Thyroid gland (tissue), 4 donors: ENCODE results near the gene L1CAM. TPM values are rescaled to one million over a fixed set of nuclear protein-coding genes. Genes with fewer than 3 reads are reported as not detected.

Experiments used
- DNase-seq, 2 donors: peaks; one replicate each; pipeline ENCODE4 v3.0.0-alpha.2; 2019
- H3K27ac ChIP-seq, 3 donors: fragments of 200-600 bp; sonication (generic); 1 replicate in 2 of 3; 2 replicates in 1 of 3; pipeline ENCODE4 v1.5.1; 2016 to 2019; ENCODE audit warnings: mild to moderate bottlenecking in 1 of 3, moderate library complexity in 1 of 3
- H3K27me3 ChIP-seq: fragments of 200-600 bp; sonication (generic); one replicate; pipeline ENCODE4 v1.5.1; 2019
- H3K36me3 ChIP-seq, 2 donors: fragments of 200-600 bp; sonication (generic); one replicate each; pipeline ENCODE4 v1.5.1; 2016 to 2019
- H3K4me1 ChIP-seq, 2 donors: fragments of 200-600 bp; sonication (generic); one replicate each; pipeline ENCODE4 v1.5.1; 2017 to 2019
- H3K4me3 ChIP-seq, 3 donors: fragments of 200-600 bp; sonication (generic); replicated peaks in 1 of 3; 1 replicate in 2 of 3; 2 replicates in 1 of 3; pipeline ENCODE4 v1.5.1; 2016; ENCODE audit warnings: mild to moderate bottlenecking in 1 of 3
- H3K9me3 ChIP-seq: fragments of 200-600 bp; sonication (generic); one replicate; pipeline ENCODE4 v1.5.1; 2017
- POLR2A ChIP-seq, 2 donors: fragments of 450-650 bp; IDR thresholded peaks; one replicate each; pipeline ENCODE4 v1.6.1; 2017; ENCODE audit warnings: antibody characterized with exemption in 2 of 2, mild to moderate bottlenecking in 2 of 2, moderate library complexity in 1 of 2
- WGBS, 2 donors: methylation state at CpG; one replicate each; pipeline ENCODE4 v1.1.5; 2017; 5-methylcytosine and 5-hydroxymethylcytosine counted together
- intact Hi-C: fragments of 100-400 bp; cut with DNase I; formaldehyde crosslinking; loops from one replicate; pipeline ENCODE4 v1.15.1; 2023
- total RNA-seq, 4 donors: library from RNA; depleted of rRNA; stranded (reverse); fragments of >200 nt; gene quantifications; one replicate each; pipeline ENCODE4 v1.2.3, GENCODE V29; 2016
- TF ChIP-seq, protein P1 (sequence below), 6 experiments: fragments of 200-600 bp in 3 of 6; fragments of 450-650 bp in 3 of 6; sonication (generic) in 3 of 6; IDR thresholded peaks; one replicate each; pipeline ENCODE4 v1.5.1; 2016 to 2019; ENCODE audit warnings: antibody characterized with exemption in 6 of 6, mild to moderate bottlenecking in 2 of 6, inconsistent platforms in 1 of 6, moderate library complexity in 1 of 6

Gene L1CAM
- total RNA-seq, 4 donors from 2014 or later = 0.45 to 2.2 (median 0.75) TPM

DNA sequence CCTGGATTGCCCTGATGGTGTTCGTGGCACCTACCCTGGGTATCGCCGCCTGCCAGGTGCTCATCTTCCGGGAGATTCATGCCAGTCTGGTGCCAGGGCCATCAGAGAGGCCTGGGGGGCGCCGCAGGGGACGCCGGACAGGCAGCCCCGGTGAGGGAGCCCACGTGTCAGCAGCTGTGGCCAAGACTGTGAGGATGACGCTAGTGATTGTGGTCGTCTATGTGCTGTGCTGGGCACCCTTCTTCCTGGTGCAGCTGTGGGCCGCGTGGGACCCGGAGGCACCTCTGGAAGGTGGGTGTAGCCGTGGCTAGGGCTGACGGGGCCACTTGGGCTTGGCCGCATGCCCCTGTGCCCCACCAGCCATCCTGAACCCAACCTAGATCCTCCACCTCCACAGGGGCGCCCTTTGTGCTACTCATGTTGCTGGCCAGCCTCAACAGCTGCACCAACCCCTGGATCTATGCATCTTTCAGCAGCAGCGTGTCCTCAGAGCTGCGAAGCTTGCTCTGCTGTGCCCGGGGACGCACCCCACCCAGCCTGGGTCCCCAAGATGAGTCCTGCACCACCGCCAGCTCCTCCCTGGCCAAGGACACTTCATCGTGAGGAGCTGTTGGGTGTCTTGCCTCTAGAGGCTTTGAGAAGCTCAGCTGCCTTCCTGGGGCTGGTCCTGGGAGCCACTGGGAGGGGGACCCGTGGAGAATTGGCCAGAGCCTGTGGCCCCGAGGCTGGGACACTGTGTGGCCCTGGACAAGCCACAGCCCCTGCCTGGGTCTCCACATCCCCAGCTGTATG is 20.3 kb upstream of the L1CAM start:
- H3K27me3 ChIP-seq = no peaks in the 10 kb centered on the region
- intact Hi-C loops = no loop called here
- WGBS, 2 donors = 100% methylated on average over 1 of the region's 27 CpGs; no CpG with 5 or more reads in 1 of the 2 donors
- H3K9me3 ChIP-seq = no peaks in the 10 kb centered on the region
- H3K4me1 ChIP-seq = no peaks in the 10 kb centered on the region
- DNase-seq = no peak
- TF ChIP-seq POLR2A (IDR thresholded peaks at IDR 0.05) = no peak
- TF ChIP-seq, protein P1, sequence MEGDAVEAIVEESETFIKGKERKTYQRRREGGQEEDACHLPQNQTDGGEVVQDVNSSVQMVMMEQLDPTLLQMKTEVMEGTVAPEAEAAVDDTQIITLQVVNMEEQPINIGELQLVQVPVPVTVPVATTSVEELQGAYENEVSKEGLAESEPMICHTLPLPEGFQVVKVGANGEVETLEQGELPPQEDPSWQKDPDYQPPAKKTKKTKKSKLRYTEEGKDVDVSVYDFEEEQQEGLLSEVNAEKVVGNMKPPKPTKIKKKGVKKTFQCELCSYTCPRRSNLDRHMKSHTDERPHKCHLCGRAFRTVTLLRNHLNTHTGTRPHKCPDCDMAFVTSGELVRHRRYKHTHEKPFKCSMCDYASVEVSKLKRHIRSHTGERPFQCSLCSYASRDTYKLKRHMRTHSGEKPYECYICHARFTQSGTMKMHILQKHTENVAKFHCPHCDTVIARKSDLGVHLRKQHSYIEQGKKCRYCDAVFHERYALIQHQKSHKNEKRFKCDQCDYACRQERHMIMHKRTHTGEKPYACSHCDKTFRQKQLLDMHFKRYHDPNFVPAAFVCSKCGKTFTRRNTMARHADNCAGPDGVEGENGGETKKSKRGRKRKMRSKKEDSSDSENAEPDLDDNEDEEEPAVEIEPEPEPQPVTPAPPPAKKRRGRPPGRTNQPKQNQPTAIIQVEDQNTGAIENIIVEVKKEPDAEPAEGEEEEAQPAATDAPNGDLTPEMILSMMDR (IDR thresholded peaks at IDR 0.05) = no peak
- no peaks in the 10 kb centered on the region for H3K36me3 ChIP-seq
- H3K27ac ChIP-seq = no peak overlapping the region
- no peak overlapping the region for H3K4me3 ChIP-seq

DNA sequence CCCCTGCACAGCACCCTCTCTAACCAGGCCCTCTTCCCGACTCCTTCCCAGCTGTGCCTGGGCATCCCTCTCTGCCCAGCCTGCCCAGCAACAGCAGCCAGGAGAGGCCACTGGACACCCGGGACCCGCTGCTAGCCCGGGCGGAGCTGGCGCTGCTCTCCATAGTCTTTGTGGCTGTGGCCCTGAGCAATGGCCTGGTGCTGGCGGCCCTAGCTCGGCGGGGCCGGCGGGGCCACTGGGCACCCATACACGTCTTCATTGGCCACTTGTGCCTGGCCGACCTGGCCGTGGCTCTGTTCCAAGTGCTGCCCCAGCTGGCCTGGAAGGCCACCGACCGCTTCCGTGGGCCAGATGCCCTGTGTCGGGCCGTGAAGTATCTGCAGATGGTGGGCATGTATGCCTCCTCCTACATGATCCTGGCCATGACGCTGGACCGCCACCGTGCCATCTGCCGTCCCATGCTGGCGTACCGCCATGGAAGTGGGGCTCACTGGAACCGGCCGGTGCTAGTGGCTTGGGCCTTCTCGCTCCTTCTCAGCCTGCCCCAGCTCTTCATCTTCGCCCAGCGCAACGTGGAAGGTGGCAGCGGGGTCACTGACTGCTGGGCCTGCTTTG is 19.6 kb upstream of the L1CAM start:
- H3K27me3 ChIP-seq = no peaks in the 10 kb centered on the region
- no peak for DNase-seq
- H3K4me1 ChIP-seq = no peaks in the 10 kb centered on the region
- no peak overlapping the region for H3K27ac ChIP-seq
- no peaks in the 10 kb centered on the region for H3K9me3 ChIP-seq
- no peaks in the 10 kb centered on the region for H3K36me3 ChIP-seq
- no peak overlapping the region for H3K4me3 ChIP-seq
- 87 to 89% methylated on average over 9 to 13 of the region's 32 CpGs for WGBS, 2 donors
- TF ChIP-seq POLR2A (IDR thresholded peaks at IDR 0.05) = no peak
- TF ChIP-seq, protein P1 (IDR thresholded peaks at IDR 0.05) = no peak
- intact Hi-C loops = no loop called here

DNA sequence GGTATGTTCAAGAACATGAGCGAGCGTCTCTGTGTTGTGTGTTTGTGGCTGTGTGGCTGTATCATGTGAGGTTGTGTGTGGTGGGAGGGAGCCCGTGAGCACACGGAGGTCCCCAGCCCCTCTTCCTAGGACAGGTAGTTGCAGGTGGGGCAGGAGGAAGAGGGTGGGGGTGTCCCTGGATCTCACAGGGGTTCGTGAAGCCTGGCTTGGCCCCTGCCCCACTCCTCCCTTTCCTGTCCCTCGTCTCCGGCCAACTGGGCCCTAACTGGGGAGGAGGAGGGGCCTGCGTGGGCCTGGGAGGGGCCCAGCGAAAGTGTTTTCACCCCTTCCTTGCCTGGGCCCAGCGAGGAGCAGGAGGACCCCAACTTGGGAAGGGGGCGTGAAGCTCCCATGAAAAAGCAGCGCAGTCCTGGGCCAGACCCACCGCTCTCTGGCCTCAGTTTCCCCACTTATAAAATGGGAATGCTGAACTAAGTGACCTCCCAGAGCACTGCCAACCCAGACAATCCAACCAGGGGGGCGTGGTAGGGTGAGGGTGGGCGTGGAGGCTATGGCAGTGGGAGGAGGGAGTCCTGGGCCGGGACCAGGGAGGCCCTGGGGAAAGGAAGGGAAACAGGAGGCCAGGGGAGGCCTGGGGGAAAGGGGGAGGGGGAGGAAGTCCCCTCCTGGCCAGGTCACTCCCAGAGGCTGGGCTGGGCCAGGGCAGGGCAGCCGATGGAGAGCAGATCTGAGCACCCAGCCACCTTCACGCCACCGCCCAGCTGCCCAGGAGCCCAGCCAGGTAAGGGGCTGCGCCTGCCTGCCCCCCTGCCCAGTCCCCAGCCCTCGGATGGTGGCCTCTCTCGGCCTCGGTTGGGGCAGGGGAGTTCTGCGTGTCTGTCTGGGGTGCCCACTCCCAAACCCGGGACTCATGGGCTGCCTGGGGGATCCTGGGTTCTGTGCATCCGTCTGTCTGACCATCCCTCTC is 18.3 kb upstream of the L1CAM start, which contains the start of gene AVPR2:
AVPR2 (plus strand) TSS at position 683 of the 967 bp plus-strand sequence. CDS start 473 bp downstream, outside the sequence.
- intact Hi-C loops = no loop called here
- Histone ChIP-seq H3K27ac (no peak within 1 kb of the TSS), H3K4me3 (no peak within 1 kb of the TSS), H3K36me3 (no peaks in the 10 kb centered on the region), H3K27me3 (no peaks in the 10 kb centered on the region), H3K9me3 (no peaks in the 10 kb centered on the region), H3K4me1 (no peaks in the 10 kb centered on the region)
- no peak for TF ChIP-seq POLR2A (IDR thresholded peaks at IDR 0.05)
- TF ChIP-seq, protein P1 (IDR thresholded peaks at IDR 0.05) = no peak
- 46 to 65% methylated on average over 5 to 10 of the region's 26 CpGs for WGBS, 2 donors
- no peak for DNase-seq

DNA sequence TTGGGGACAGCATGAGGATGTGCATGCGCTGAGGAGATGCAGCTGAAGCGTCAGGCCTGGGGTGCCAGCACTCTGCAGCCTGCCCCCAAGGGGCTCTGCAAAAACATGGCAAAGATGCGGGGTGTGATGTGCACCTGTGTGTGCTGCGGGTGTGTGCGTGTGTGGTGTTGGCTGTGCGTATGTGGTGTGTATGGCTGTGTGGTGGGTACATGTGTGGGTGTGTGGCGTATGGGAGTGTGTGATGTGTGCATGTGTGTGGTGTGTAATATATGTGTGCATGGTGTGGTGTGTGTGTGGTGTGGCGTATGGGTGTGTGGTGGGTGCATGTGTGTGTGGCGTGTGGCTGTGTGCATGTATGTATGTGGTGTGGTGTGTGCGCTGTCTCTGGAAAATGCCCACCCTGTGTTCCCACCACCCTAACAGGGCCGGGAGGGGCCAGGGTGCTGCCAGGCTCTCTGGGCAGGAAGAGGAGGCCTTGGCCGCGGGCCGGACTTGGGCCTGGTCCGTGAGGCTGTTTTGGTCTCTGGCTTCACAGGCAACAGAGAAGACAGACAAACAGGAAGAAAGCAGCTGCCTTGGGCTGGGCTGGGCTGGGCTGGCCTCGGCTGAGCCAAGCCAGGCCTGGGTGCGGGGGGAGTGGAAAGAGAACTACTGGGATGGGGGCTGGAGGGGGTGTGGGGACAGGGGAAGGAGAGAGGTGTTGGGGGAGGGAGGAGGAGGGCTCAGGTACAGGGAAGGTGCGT is 17.4 kb upstream of the L1CAM start:
- Histone ChIP-seq H3K4me3 (no peak overlapping the region), H3K27me3 (no peaks in the 10 kb centered on the region), H3K9me3 (no peaks in the 10 kb centered on the region), H3K36me3 (no peaks in the 10 kb centered on the region), H3K4me1 (no peaks in the 10 kb centered on the region), H3K27ac (no peak overlapping the region)
- no peak for DNase-seq
- intact Hi-C loops = no loop called here
- WGBS, 2 donors = 66 to 83% methylated on average over 9 to 11 of the region's 18 CpGs
- TF ChIP-seq POLR2A (IDR thresholded peaks at IDR 0.05) = no peak
- TF ChIP-seq, protein P1 (IDR thresholded peaks at IDR 0.05) = no peak
